ENCODE measurements around the gene UIMC1. TPM values are rescaled to one million over a fixed set of nuclear protein-coding genes. Genes with fewer than 3 reads are reported as not detected.
"Not testable (repeated sequence)": the region's sequence is repeated elsewhere in the genome, so short reads cannot be mapped to it uniquely, and the experiment has no call there.

UIMC1 gene
- 72.5 and 75.8 TPM in 2 replicates for total RNA-seq

GRCh38 chr5:177006265-177006972 lies at the start of gene UIMC1:
TSS of gene UIMC1 (minus strand) at chr5:177006779. CDS start at chr5:176982615, 24,164 bp downstream.
- CTCF ChIA-PET = interaction anchor here (1.4 to 1.8 kb wide), 2 partner anchors 14 to 16 kb away, joined by 5 to 6 read pairs; partner anchors contain the start of gene ZNF346
- Mint-ChIP-seq H3K4me3 (peak within 1 kb of the TSS; percentile 93), H3K27me3 (no peaks in the 10 kb centered on the region), H3K9me3 (peaks cover 3% of the 10 kb centered on the region), H3K27ac (peak within 1 kb of the TSS; percentile 95), H3K36me3 (ENCODE audit: low read depth) (peaks cover 8% of the 10 kb centered on the region), H3K4me1 (peaks cover 32% of the 10 kb centered on the region)
- POLR2A ChIA-PET = interaction anchor here (0.5 to 4.0 kb wide), 11 partner anchors 11 to 398 kb away, joined by 3 to 30 read pairs (median 5); partner anchors contain the start of genes NSD1 and ZNF346
- TF ChIP-seq, protein P1, sequence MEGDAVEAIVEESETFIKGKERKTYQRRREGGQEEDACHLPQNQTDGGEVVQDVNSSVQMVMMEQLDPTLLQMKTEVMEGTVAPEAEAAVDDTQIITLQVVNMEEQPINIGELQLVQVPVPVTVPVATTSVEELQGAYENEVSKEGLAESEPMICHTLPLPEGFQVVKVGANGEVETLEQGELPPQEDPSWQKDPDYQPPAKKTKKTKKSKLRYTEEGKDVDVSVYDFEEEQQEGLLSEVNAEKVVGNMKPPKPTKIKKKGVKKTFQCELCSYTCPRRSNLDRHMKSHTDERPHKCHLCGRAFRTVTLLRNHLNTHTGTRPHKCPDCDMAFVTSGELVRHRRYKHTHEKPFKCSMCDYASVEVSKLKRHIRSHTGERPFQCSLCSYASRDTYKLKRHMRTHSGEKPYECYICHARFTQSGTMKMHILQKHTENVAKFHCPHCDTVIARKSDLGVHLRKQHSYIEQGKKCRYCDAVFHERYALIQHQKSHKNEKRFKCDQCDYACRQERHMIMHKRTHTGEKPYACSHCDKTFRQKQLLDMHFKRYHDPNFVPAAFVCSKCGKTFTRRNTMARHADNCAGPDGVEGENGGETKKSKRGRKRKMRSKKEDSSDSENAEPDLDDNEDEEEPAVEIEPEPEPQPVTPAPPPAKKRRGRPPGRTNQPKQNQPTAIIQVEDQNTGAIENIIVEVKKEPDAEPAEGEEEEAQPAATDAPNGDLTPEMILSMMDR (IDR thresholded peaks at IDR 0.05) = no peak
- peak; percentile 89 for ATAC-seq (ENCODE audit: low read depth)
- intact Hi-C loops (cut with micrococcal nuclease) = loop anchor here (1.0 to 5.0 kb wide), 7 partner anchors 10 to 470 kb away; partner anchors contain the start of genes FGFR4, NSD1, PRELID1 and RAB24
- DNase-seq = peak; percentile 93

DNA sequence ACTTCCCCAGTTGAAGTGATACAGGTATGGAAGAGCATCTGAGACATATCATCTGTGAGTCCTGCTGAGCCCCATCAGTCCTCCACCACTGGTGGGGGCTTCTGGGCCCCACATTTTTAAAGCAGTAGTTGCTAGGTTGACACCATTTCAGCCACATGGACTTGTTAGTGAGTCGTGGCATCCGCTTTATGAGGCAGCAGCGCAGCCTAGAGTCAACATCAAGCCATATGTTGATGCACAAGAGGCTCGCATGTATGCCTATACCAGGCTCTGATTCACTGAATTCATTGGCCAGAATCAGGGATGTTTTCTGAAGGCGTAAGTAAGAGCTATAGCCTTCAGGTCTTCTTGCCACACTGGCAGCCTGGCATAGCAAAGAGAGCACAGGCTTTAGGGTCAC lies 42.7 kb upstream of the UIMC1 start:
- no peak overlapping the region for H3K27ac Mint-ChIP-seq
- H3K27me3 Mint-ChIP-seq = no peaks in the 10 kb centered on the region
- H3K9me3 Mint-ChIP-seq = no peaks in the 10 kb centered on the region
- CTCF ChIA-PET = no interaction called here
- no peak overlapping the region for H3K4me3 Mint-ChIP-seq
- ATAC-seq (ENCODE audit: low read depth) = no peak
- TF ChIP-seq, protein P1 (IDR thresholded peaks at IDR 0.05) = no peak
- DNase-seq = no peak
- no peaks in the 10 kb centered on the region for H3K4me1 Mint-ChIP-seq
- intact Hi-C loops (cut with micrococcal nuclease) = no loop called here
- peaks cover 62% of the 10 kb centered on the region for H3K36me3 Mint-ChIP-seq (ENCODE audit: low read depth)
- POLR2A ChIA-PET = interaction anchor here (0.6 to 1.4 kb wide), 2 partner anchors 44 to 328 kb away, joined by 3 to 4 read pairs; no protein-coding TSS in a partner anchor

GRCh38 chr5:177048531-177048930 lies 42.0 kb upstream of the UIMC1 start:
- H3K9me3 Mint-ChIP-seq; ATAC-seq (ENCODE audit: low read depth); CTCF ChIA-PET; H3K4me3 Mint-ChIP-seq; DNase-seq; intact Hi-C loops (cut with micrococcal nuclease); H3K27ac Mint-ChIP-seq; H3K27me3 Mint-ChIP-seq; H3K4me1 Mint-ChIP-seq: not testable (repeated sequence)
- POLR2A ChIA-PET = interaction anchor here (0.6 kb wide), 1 partner anchor 20 kb away, joined by 12 read pairs; no protein-coding TSS in a partner anchor
- H3K36me3 Mint-ChIP-seq (ENCODE audit: low read depth) = peaks cover 65% of the 10 kb centered on the region

DNA sequence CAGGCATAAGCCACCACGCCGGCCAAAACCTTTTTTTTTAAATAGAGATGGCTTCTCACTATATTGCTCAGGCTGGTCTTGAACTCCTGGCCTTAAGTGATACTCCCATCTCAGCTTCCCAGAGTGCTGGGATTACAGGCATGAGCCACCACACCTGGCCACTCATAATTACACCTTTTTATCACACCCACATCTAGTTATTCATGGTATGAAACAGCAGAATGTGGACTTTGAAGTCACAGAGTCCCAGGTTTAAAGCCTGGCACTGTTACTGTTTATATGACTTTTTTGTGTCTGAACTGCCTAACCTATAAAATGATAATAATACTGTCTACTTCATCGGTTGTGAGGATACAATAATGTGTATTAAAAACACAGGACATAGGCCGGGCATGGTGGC lies 39.1 kb upstream of the UIMC1 start:
- intact Hi-C loops (cut with micrococcal nuclease) = no loop called here
- no peaks in the 10 kb centered on the region for H3K9me3 Mint-ChIP-seq
- H3K36me3 Mint-ChIP-seq (ENCODE audit: low read depth) = peaks cover 71% of the 10 kb centered on the region
- ChIA-PET CTCF (no interaction called here), POLR2A (no interaction called here)
- H3K27ac Mint-ChIP-seq = no peak overlapping the region
- ATAC-seq (ENCODE audit: low read depth) = no peak
- H3K27me3 Mint-ChIP-seq = no peaks in the 10 kb centered on the region
- DNase-seq = no peak
- no peaks in the 10 kb centered on the region for H3K4me1 Mint-ChIP-seq
- TF ChIP-seq, protein P1 (IDR thresholded peaks at IDR 0.05) = no peak
- no peak overlapping the region for H3K4me3 Mint-ChIP-seq

DNA sequence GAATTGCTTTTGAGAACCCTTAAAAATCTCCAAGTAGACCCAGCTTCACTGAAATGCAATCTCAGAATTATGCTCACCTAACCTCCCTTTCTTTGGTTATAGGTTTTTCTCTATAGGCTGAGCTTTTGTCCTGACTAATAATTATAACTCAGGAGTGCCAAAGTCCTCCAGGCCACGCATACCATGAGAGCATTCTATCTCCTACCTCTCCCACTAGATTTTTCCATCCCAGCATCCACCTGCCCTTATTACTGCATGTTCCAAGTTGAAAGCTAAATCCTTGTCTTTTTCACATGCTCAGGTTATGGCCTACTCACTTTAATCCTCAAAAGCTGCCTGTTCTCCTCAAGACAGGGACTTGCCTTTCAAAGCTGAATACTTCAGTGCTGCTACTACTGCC lies 38.1 kb upstream of the UIMC1 start:
- H3K27ac Mint-ChIP-seq = no peak overlapping the region

More for the DNA sequence above, 38.1 kb upstream of the UIMC1 start:
- ATAC-seq (ENCODE audit: low read depth) = no peak
- Mint-ChIP-seq H3K4me1 (no peaks in the 10 kb centered on the region), H3K27me3 (no peaks in the 10 kb centered on the region), H3K36me3 (ENCODE audit: low read depth) (peaks cover 70% of the 10 kb centered on the region), H3K9me3 (no peaks in the 10 kb centered on the region), H3K4me3 (no peak overlapping the region)
- no peak for DNase-seq
- TF ChIP-seq, protein P1 (IDR thresholded peaks at IDR 0.05) = no peak
- intact Hi-C loops (cut with micrococcal nuclease) = no loop called here
- CTCF ChIA-PET = interaction anchor here (1.5 kb wide), 1 partner anchor 27 kb away, joined by 4 read pairs; no protein-coding TSS in a partner anchor
- POLR2A ChIA-PET = no interaction called here

Data from activated B cell treated with CpG ODN at 0.5 μM for 24 hours (primary cell).